DLD1 (cell line): ENCODE measurements around the gene PTBP1.

ENCODE experiments used
- in situ Hi-C: cut with HindIII; loops from 2 replicates; pipeline ENCODE4 v1.10.0; 2017; ENCODE audit warnings: low sequenced_read_pairs

Gene PTBP1

GRCh38 chr19:795691-796581 lies 1.3 kb upstream of the PTBP1 start:
- in situ Hi-C loops: no loop called here

- in situ Hi-C loops: no loop called here
These were observed 519 bp downstream of the PTBP1 start for GRCh38 chr19:797528-798414.

- in situ Hi-C loops: no loop called here
These were observed 1.3 kb downstream of the PTBP1 start for GRCh38 chr19:798415-799075.

- in situ Hi-C loops: no loop called here
These were observed 2.0 kb downstream of the PTBP1 start for GRCh38 chr19:799076-799881.

- in situ Hi-C loops: no loop called here
These were observed 3.2 kb downstream of the PTBP1 start for GRCh38 chr19:800360-801029.

GRCh38 chr19:801030-801860 lies 4.0 kb downstream of the PTBP1 start:
- in situ Hi-C loops: no loop called here

- in situ Hi-C loops: no loop called here
These were observed 4.7 kb downstream of the PTBP1 start for GRCh38 chr19:801861-802497.

- in situ Hi-C loops: no loop called here
These were observed 5.3 kb downstream of the PTBP1 start for GRCh38 chr19:802498-803098.

GRCh38 chr19:803099-803561 lies 5.9 kb downstream of the PTBP1 start:
- in situ Hi-C loops: no loop called here

GRCh38 chr19:803686-804418 lies 6.6 kb downstream of the PTBP1 start:
- in situ Hi-C loops: no loop called here

- in situ Hi-C loops: no loop called here
These were observed 7.3 kb downstream of the PTBP1 start for GRCh38 chr19:804419-805165.

- in situ Hi-C loops: no loop called here
These were observed 7.9 kb downstream of the PTBP1 start for GRCh38 chr19:805166-805551.

- in situ Hi-C loops: no loop called here
These were observed 8.6 kb downstream of the PTBP1 start for GRCh38 chr19:805600-806550.

GRCh38 chr19:806815-807421 lies 9.7 kb downstream of the PTBP1 start:
- in situ Hi-C loops: no loop called here
